Stimulated activated CD4-positive, alpha-beta T cell treated with anti-CD3 and anti-CD28 coated beads, Interleukin-1b, Interleukin-23, amount 100 ng/mL, for 4 hours (primary cell): ENCODE data around the gene PCSK4.
"Not testable (repeated sequence)": the region's sequence is repeated elsewhere in the genome, so short reads cannot be mapped to it uniquely, and the experiment has no call there.

Experiments used
- DNase-seq, 2 donors: peaks; one replicate each; pipeline ENCODE4 v3.0.0-alpha.2; 2020; ENCODE audit warnings: low read depth in 2 of 2

The PCSK4 gene

DNA sequence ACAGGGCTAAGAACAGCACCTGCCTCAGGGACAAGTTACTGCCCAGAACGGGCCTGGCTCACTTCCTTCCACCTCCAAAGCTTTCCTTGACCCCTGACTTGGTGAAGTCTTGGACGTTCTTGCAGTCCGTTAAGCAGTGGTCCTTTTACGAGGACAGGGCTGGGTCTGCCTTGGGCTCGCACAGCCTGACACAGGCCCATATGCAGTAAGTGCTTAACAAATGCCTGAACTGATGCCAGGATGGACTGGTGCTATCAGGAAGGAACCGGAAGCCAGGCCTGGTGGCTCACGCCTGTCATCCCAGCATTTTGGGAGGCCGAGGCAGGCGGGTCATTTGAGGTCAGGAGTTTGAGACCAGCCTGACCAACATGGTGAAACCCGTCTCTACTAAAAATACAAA, 31.9 kb upstream of the PCSK4 start:
- DNase-seq = no peak

DNA sequence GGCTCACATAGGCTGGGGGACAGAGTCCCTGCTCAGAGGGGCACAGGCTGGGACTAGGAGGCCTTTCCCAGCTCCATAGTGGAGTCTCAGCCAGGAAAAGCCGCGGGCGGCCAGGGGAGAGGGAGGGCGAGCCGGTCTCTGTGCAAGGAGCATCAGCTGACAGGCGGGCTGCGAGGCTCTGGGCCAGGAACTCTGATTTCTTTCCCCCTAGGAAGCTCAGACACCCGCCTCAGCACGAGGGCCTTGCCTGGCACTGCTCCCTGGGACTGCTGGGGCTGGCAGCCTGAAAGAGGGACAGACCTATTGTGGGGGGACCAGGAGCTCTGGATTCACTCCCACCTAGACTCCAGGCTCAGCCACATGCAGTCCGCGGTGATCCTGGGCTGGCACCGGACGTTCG, 31.5 kb upstream of the PCSK4 start:
- DNase-seq = no peak

DNA sequence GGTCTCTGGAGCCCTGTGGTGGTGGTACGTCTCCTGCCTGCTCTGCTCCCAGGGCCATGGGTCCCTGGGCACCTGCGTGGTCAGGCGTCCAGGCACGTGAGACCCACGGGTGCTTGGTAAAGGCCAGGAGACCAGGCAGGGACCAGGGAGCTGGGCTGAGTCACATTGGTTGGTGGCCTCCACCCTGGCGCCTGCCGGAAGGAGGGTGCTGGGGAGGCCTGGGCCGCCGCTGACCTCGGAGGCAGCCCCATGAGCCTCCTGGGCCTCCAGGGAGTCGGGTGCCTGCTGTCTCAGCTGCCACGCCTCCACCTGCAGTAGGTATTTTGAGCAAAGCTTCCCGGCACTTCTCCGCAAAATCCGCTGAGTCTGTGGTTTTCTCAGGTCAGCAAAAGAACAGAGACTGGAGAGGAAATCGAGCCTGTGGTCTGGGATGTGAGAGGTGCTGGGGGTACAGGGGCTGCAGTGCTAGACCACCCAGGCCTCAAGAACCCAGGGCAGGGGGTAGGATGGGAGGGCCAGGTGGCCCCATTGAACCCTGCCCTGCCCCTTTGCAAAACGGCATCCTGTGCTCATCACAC, 30.1 kb upstream of the PCSK4 start:
- no peak for DNase-seq

DNA sequence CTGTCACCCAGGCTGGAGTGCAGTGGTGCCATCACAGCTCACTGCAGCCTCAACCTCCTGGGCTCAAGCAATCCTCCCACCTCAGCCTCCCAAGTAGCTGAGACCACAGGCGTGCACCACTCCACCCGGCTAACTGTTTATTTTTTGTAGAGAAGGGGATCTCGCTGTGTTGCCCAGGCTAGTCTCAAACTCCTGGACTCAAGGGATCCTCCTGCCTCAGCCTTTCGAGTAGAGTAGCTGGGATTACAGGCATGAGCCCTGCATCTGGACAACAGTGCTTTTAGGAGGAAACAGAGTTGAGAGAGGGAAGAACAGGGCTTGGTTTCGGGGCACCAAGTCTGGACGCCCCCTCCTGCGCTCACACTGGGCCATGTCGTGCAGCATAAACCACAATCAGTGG, 29.7 kb upstream of the PCSK4 start:
- not testable (repeated sequence) for DNase-seq

DNA sequence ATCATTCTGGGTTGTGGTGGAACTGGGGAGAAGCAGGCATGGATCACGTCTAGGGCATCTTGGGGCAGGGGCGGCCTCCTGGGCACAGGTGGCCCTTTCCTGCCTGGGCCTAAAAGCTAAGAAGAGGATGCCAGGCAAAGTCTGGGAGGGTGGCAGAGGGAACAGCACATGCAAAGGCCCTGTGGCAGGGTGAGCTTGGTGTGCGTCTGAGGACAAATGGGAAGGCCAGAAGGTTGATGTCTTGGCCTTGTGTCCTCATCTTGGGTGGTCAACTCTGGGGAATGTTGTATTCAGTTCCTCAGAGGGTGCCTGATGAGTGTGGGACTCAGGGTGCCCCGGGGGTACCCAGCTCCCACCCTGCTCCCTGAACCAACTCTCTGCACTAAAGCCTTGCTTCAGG, 28.3 kb upstream of the PCSK4 start:
- DNase-seq = no peak

DNA sequence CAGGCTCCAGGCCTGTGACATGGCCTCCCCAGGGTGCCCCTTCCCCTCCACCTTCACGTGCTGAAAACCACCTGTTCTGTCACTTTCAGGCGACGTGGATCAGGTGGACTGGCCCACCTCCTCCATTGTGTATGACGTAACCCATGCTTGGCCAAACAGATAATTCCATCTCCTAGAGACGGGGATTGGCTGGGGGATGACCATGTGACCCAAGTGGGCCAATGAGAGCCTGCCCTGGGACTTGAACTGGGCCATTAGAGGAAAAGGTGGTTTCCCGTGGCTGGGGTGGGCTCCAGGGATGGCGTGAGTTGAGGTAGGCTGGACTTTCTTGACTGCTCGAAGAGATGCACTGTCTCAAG, 26.2 kb upstream of the PCSK4 start:
- DNase-seq = no peak

DNA sequence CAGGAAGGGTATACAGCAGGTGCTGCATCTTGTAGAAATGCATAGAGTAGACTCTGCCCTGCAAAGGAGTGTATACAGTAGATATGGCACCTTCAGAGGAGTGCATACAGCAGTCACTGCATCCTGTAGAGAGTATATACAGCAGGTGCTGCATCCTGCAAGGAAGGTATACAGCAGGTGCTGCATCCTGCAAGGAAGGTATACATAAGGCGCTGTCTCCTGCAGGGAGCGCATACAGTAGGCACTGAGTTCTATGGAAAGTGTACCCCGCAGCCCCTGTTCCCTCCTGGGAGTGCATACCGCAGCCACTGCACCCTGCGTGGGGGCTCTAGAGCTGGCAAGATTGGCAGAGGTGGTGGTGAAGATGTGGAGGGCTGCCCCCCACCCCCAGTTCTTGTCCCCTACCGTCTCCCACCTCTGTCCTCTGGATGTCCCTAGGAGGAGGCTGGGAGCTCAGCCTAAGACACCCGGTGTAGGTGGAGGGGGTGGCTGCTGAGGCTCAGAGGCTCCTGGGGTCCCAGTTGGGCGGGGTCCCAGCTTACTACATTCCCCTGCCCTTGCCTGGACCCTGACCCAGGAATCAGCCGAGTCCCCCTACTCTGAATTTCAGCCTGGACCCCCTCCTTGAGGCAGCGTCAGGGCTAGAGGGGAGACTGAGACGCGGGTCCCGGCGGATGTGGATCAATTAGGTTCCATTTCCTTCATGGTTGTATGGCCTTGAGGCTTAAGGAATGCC, 25.0 kb upstream of the PCSK4 start:
- DNase-seq = no peak

DNA sequence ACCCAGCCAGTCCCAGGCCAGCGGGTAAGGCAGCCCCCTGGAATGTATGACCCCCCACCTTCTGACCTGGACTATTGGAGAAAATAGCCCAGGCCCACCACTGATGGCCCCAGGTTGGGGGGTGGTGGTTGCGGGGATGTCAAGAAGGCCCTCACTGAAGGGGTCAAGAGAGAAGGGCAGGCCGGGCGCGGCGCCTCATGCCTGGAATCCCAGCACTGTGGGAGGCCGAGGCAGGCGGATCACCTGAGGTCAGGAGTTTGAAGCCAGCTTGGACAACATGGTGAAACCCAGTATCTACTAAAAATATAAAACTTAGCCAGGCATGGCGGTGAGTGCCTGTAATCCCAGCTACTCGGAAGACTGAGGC, 24.1 kb upstream of the PCSK4 start:
- no peak for DNase-seq

DNA sequence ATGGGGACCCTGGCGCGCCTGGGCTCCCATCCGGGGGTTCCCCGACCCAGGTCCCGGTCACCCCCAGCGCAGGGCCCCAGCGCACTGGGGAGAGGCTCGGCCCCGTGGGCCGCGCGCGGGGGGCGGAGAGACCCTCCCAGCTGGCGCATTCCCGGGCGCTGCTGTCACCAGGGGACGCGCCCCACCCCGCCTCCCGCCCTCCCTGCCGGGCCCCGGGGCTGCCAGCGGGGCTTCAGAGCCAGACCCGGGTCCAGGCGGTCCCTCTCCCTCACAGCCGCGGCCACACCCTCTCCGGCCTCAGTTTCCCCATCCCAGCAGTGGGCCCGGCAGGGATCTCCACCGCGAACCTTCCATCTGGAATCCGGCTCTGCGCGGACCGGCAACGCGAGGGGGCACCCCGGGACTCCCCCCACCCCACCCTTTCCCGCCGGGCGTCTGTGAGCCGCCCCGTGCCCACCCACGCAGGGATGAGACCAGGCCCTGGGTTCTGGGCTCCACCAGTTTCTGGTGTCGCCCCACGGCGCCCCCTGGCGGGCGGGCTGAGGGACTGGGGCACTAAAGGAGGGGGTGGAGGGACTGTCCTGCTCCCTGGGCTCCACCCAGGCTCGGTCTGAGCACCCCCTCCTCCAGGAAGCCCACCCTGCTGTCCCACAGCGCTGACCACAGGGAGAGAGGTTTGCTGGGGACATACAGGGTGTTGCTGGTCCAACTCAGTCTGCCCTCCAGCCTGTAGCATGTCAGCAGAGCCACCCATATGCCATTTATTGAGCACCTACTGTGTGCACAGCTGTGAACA, 23.5 kb upstream of the PCSK4 start:
- DNase-seq = peak; percentile 58 to 73

DNA sequence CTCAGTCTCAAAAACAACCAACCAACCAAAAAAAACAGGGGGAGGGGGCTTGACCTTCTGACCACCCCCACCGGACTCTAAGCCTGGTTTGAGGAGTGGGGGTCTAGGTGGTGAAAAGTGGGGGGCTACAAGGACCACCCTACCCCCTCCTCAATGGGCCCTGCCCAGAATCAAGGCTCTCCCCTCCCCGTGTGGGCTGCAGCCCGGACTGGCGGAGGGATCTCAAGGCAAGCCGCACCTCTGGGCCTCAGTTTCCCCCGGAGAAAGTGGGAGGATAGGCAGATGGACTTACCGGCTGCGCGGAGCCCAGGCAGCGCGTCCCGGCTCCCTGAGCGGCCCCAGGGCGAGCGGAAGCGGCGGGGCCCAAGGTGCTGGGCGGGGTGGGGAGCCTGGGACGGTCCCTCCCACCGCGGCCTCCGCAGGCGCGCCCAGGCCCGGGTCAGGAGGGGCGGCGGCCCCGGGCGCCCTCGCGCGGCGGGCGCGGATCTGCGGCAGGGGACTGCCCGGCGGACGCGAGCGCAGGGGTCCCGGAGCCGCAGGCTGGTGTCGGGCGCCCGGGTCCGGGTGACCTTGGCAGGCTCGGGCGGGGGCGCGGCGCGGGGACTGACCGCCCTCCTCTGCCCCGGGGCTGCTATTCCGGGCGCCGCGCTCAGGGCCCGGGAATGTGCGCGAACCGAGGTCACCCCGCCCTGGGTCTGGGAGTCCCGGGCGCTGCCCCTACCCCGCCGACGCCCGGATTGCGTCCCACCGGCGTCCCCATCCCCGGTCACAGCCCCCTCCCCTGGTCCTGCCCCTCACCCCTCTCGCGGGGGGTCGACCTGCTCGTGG, 22.7 kb upstream of the PCSK4 start, which contains the start of gene ADAMTSL5:
Gene ADAMTSL5, minus strand, starts transcription at position 349 of the 828 bp plus-strand sequence. CDS start 2,076 bp downstream, outside the sequence.
- DNase-seq = peak; percentile 36 to 70

DNA sequence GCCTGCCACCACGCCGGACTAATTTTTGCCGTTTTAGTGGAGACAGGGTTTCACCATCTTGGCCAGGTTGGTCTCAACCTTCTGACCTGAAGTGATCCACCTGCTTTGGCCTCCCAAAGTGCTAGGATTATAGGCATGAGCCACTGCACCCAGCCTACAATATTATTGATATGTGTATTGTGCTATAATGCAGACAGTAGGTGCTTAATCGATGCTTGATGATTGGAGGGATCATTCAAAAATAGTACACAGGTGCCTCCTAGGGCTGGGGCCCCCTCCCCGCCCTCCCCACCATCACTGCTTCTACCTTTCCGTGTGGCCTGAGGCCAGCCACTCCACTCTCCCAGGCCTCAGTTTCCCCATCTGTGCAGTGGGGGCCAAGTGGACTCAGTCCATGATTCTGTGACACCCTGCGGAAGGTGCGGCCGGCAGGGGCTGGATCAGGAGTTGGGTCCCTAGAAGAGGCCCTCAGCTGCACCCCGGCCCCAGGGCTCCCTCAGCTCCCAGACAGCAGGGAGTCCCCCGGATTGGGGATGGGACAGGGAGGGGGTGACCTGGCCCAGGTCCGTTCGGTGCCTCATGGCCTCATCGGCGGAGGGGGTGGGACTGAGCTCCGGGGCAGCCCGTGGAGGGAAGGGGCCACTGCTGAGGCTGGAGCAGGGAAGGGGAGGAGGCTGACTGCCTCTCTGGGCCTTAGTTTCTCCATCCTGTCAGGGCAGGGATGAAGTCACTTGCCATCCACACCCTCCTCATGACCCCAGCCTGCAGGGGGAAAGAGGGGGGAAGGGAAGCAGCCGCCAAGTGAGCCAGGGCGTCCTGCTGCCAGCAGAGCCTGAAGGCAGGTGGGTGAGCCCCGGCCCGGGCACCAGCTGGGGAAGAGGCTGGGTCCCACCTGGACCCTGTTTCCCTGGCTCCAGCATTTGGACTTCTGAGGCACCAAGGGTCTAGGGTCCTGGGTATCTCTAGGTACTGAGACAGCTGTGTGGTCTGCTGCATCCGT, 21.5 kb upstream of the PCSK4 start:
- DNase-seq = no peak

DNA sequence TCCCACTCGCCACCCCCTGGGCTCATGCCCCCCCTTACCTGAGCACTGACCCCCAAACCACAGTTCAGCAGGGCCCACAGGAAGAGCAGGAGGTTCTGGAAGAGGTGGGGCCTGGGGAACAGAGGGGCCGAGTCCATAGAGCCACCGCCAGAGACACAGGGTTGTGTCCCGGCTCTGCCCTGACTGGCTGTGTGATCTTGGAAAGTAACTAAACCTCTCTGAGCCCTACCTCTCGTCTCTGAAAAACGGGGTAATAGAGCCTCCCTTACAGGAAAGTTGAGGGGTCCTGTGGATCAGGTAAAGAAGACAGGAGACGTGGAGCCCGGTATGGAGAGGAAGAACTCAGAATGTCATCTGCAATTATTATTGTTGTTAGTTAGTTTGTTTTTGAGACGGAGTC, 20.7 kb upstream of the PCSK4 start:
- DNase-seq = no peak

DNA sequence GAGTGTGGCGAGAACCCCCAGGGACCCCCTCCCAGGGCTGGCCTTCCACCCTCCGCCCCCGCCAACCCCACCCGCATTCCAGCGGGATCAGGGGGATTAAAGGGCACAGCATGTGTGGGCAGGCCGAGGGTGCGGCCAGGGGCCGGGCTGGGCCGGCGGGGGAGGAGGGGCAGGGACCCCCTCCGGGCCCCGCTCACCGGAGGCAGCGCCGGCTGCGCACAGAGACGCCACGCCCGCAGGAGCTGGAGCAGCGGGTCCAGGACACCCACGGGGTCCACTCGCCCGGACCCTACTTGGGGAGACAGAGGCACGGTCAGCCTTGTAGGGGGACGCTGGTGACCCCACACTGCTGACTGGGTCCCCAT, 20.3 kb upstream of the PCSK4 start:
- no peak for DNase-seq

DNA sequence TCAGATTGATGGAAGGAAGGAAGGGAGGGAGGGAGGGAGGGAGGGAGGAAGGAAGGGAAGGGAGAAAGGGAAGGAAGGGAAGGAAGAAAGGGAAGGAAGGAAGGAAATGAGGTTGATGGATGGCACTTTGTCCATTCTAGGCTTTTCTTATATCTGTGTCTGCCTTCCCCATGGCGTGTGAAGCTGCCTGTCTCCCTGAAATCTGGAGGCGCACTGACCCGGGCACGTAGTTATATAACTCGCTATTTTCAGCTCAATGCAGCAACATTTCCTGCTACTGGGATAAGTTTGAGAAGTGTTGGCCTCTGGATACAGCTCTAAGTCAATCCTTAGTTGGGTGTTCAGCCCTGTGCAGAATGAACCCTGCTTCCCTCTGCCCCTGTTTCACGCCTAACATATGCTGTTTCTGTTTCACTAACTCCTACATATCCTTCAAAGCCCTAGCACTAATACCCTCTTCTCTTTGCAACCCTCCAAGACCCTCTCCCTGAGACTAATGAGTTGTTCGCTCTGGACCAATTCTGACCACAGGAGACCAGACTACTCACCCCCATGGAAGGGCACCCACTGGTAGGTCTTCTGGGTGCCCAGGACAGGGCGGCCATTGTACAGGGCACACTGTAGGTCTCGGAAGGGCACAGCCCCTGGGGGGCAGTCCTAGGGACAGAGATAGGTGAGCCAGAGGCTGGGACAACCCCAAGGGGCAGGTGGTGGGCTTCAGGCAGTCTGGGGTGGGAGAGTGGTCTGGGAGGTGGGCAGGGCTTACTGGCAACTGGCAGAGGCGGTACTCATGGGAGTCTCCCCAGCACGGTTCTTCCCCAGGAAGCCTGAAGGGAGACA, 19.7 kb upstream of the PCSK4 start:
- no peak for DNase-seq

DNA sequence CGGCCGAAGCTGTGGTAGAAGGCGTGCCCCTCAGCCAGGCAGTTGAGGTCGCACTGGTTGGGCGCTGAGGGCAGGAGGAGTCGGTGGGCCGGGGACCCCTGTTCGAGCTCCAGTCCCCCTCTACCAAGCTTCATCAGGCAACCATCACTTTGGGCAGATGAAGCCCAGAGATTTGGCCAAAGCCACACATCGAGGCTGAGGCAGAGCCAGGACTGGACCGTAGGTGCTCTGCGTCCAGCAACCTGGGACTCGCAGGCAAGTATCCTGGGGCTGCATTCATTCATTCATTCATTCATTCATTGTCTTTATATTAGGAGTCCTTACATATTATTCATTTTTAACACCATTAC, 18.3 kb upstream of the PCSK4 start:
- no peak for DNase-seq

DNA sequence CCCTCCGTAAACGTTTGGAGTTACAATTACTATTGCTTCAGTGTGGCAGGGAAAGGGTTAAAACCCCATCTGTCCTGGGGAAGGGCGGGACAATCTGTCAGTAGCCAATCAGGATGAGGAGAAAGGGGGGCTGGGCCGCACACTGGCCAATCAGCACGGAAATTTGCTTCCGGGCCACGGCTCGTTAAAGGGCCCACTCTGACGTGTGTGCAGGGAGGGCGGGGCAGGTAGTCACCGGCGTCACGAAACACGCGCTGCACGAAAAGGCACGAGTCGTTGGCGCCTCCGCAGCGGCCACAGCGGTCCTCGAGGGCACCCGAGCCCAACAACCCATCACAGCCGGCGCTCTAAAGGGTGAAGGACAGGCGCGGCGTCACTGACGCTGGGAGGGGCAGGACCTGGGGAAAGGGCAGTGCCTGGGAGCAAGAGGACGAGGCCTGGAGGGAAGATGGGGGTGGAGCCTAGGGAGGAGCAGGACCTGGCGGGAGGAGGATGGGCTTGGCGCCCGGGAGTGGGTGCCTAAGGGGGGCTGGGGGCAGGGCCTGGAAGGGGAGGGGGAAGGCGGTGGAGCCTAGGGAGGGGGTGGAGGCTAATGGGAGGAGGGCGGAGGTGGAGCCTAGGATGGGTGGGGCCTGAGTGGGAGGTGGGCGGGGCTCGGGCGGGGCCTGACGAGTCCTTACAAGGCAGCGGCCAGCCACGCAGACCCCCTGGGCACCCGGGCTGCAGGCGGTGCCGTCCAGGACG, 17.8 kb upstream of the PCSK4 start:
- DNase-seq = peak; percentile 82 to 87

DNA sequence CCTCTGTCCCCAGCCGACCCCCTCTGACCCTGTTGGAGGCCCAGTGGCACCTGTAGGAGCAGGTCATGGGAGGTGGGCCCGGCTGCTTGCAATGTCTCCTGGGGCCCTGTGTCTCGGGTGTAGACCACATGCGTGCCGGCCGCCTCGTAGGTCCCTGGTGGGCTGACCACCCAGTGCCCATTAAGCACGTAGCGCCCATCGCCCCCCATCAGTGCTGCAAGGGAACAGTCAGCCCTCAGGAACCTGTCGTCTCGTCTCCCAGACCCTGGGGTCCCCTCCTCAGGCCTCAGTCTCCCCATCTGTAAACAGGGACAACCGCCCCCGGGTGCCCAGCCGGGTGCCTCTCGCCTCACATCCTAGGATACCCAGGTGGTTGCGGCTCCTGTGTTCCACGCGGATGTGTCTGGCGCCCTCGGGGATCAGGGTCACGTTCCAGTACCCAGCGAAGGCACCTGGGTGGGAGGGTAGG, 17.1 kb upstream of the PCSK4 start:
- DNase-seq = no peak

DNA sequence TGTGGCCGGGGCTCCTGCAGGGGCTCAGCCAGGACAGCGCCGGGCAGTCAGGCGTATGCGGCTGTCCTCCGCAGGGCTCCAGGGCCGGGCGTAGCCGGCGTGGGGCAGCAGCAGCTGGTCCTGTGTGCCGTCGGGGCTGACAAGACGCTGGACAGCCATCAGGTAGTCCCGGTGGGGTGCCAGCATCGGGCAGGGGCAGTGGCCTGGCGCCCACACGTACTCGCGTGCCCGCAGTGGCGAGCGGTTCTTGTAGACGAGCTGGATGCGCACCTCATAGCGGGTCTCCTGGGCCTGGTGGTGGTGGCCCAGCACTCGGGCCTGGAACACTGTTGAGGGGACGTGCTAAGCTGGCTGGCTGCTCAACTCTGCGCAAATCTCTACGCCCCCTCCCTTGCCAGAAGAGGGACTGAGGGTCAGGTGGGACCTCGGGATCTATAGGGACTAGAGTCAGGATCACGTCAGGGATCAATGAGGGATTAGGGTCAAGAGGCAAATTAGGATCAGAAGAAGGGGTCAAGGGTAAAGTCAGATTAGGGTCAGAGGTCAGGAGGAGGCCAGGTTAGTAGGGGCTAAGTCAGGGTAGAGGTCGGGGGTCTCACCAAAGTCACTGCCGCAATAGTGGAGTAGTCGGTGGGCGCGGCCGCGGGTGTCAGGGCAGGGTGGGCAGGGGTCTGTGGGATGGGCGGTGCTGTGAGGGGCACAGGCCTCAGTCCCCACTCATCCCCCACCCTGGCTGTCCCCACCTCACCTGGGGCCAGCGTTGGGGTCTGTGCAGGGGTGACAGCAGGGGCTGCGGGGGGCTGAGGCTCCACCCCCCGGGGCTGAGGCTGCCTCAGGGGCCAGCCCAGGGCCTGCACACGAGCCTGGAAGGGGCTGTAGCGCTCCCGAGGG, 16.1 kb upstream of the PCSK4 start:
- DNase-seq = no peak
